GM12878 (cell line): Measurements from ENCODE around the gene YIF1B.

Experiments
- CHD2 ChIP-seq: IDR thresholded peaks from 2 replicates; pipeline ENCODE4 v1.6.1; 2011; ENCODE audit warnings: low read depth, low read length, improper control_type of control experiment, borderline replicate concordance
- CTCF ChIP-seq, 3 experiments: IDR thresholded peaks in 2 of 3; conservative IDR thresholded peaks in 1 of 3; 2 replicates each; pipeline ENCODE4 v1.5.1; 2011; ENCODE audit warnings: low read depth in 3 of 3, low read length in 3 of 3, mild to moderate bottlenecking in 3 of 3, control low read depth in 2 of 3, moderate library complexity in 2 of 3, inconsistent platforms in 1 of 3, mixed read lengths in 1 of 3; ENCODE audit not compliant: control insufficient read depth in 2 of 3, insufficient read depth in 1 of 3; ENCODE audit errors: extremely low read depth in 1 of 3
- EGR1 ChIP-seq, 2 experiments: IDR thresholded peaks; 1 replicate in 1 of 2; 2 replicates in 1 of 2; pipeline ENCODE4 v1.6.1; 2011 to 2012; ENCODE audit warnings: low read depth in 2 of 2, low read length in 2 of 2, borderline replicate concordance in 1 of 2, mild to moderate bottlenecking in 1 of 2, moderate library complexity in 1 of 2
- EZH2 ChIP-seq: IDR thresholded peaks from 2 replicates; pipeline ENCODE4 v1.6.1; 2012; ENCODE audit warnings: low read depth, mild to moderate bottlenecking, control low read depth, inconsistent platforms, low read length, borderline replicate concordance; ENCODE audit not compliant: control insufficient read depth
- KAT2A ChIP-seq: conservative IDR thresholded peaks from 2 replicates; pipeline ENCODE4 v1.6.1; 2011; ENCODE audit warnings: low read depth, low read length; ENCODE audit not compliant: control insufficient read depth
- POLR2A ChIP-seq: IDR thresholded peaks from 2 replicates; pipeline ENCODE4 v1.6.1; 2011; ENCODE audit warnings: low read depth, mild to moderate bottlenecking, low read length
- POLR2AphosphoS5 ChIP-seq: IDR thresholded peaks from 2 replicates; pipeline ENCODE4 v1.6.1; 2011; ENCODE audit warnings: mild to moderate bottlenecking, low read length, inconsistent platforms
- SIX5 ChIP-seq: IDR thresholded peaks from 2 replicates; pipeline ENCODE4 v1.6.1; 2011; ENCODE audit warnings: mild to moderate bottlenecking, low read depth, low read length, moderate library complexity; ENCODE audit not compliant: severe bottlenecking
- YY1 ChIP-seq: IDR thresholded peaks from 2 replicates; pipeline ENCODE4 v1.6.1; 2011; ENCODE audit warnings: low read depth, mild to moderate bottlenecking, low read length
- ZBED1 ChIP-seq: IDR thresholded peaks from 2 replicates; pipeline ENCODE4 v1.6.1; 2016; ENCODE audit warnings: borderline replicate concordance
- ZBTB33 ChIP-seq: fragments of 450-650 bp; IDR thresholded peaks from 2 replicates; pipeline ENCODE4 v1.6.1; 2017; ENCODE audit warnings: mild to moderate bottlenecking

- no peak for TF ChIP-seq CHD2
- no peak for TF ChIP-seq CTCF (IDR thresholded peaks at IDR 0.05 in 2 of 3, conservative IDR thresholded peaks at IDR 0.05 in 1 of 3; ENCODE audit: control insufficient read depth in 2 of 3, extremely low read depth in 1 of 3, insufficient read depth in 1 of 3, low read depth in 3 of 3, low read length in 3 of 3)
- no peak for TF ChIP-seq POLR2A
- no peak for TF ChIP-seq YY1
- no peak for TF ChIP-seq POLR2AphosphoS5
- TF ChIP-seq EZH2, result no peak
- no peak for TF ChIP-seq ZBTB33
- TF ChIP-seq EGR1 (IDR thresholded peaks at IDR 0.05; ENCODE audit: borderline replicate concordance in 1 of 2, low read depth in 2 of 2, low read length in 2 of 2), result no peak
- TF ChIP-seq SIX5, result no peak
- TF ChIP-seq ZBED1, result no peak
- no peak for TF ChIP-seq KAT2A
Observed at GRCh38 chr19:38280030-38280921, 35.5 kb downstream of the YIF1B start.
